DMS114 treated with DMSO at 0.1 percent for 48 hours (cell line): Measurements from ENCODE around the gene TUBB8.
A peak's percentile ranks its signal among the peaks of the same experiment; 100 is the strongest.
"Not testable (repeated sequence)": the region's sequence is repeated elsewhere in the genome, so short reads cannot be mapped to it uniquely, and the experiment has no call there.

ENCODE experiments used
- DNase-seq: peaks from one replicate; lab custom pipeline; 2025; ENCODE audit not compliant: unreplicated experiment; lab: John Stamatoyannopoulos, UW

TUBB8 gene

GRCh38 chr10:48996-49395, at the start of gene TUBB8:
Gene TUBB8 (minus strand): TSS chr10:49296. CDS start chr10:49238, 58 bp downstream.
- DNase-seq = no peak

- no peak for DNase-seq
These were observed 47.4 kb upstream of the TUBB8 start for GRCh38 chr10:96466-96865.

GRCh38 chr10:95356-96115, 46.4 kb upstream of the TUBB8 start:
- no peak for DNase-seq

- no peak for DNase-seq
These were observed 45.5 kb upstream of the TUBB8 start for GRCh38 chr10:94613-95012.

GRCh38 chr10:92846-93245, 43.8 kb upstream of the TUBB8 start:
- DNase-seq = no peak

GRCh38 chr10:92153-92552, 43.1 kb upstream of the TUBB8 start:
- no peak for DNase-seq

- DNase-seq = no peak
These were observed 42.2 kb upstream of the TUBB8 start for GRCh38 chr10:91313-91712.

- no peak for DNase-seq
These were observed 41.1 kb upstream of the TUBB8 start for GRCh38 chr10:90161-90560.

GRCh38 chr10:89248-89647, 40.2 kb upstream of the TUBB8 start:
- DNase-seq = no peak

- DNase-seq = no peak
These were observed 39.2 kb upstream of the TUBB8 start for GRCh38 chr10:88253-88652.

GRCh38 chr10:87177-88080, 38.3 kb upstream of the TUBB8 start:
- DNase-seq = no peak

GRCh38 chr10:86031-86430, 36.9 kb upstream of the TUBB8 start:
- no peak for DNase-seq

- no peak for DNase-seq
These were observed 35.9 kb upstream of the TUBB8 start for GRCh38 chr10:85044-85443.

- no peak for DNase-seq
These were observed 34.9 kb upstream of the TUBB8 start for GRCh38 chr10:83930-84530.

- DNase-seq = no peak
These were observed 31.5 kb upstream of the TUBB8 start for GRCh38 chr10:80477-81105.

GRCh38 chr10:79532-80215, 30.6 kb upstream of the TUBB8 start:
- DNase-seq = no peak

GRCh38 chr10:78556-78955, 29.5 kb upstream of the TUBB8 start:
- DNase-seq = no peak

- DNase-seq = not testable (repeated sequence)
These were observed 25.1 kb upstream of the TUBB8 start for GRCh38 chr10:74266-74621.

- DNase-seq = peak; percentile 65
These were observed 24.6 kb upstream of the TUBB8 start for GRCh38 chr10:73543-74265.

- DNase-seq = not testable (repeated sequence)
These were observed 19.1 kb upstream of the TUBB8 start for GRCh38 chr10:68156-68555.
